C4-2B (cell line): Measurements from ENCODE around the gene RAB39B.

Experiments used
- H3K27ac ChIP-seq: fragments of 450-650 bp; 2 replicates; pipeline ENCODE4 v1.5.1; 2017
- CTCF ChIP-seq: fragments of 450-650 bp; conservative IDR thresholded peaks from 2 replicates; pipeline ENCODE4 v1.5.1; 2017; ENCODE audit warnings: mild to moderate bottlenecking
- ZFX ChIP-seq: fragments of 450-650 bp; IDR thresholded peaks from 2 replicates; pipeline ENCODE4 v1.6.1; 2017

Gene RAB39B

GRCh38 chrX:155215443-155216178 is 48.7 kb downstream of the RAB39B start:
- TF ChIP-seq CTCF = no peak
- no peak for TF ChIP-seq ZFX
- H3K27ac ChIP-seq = peak overlapping the region; percentile 91

DNA sequence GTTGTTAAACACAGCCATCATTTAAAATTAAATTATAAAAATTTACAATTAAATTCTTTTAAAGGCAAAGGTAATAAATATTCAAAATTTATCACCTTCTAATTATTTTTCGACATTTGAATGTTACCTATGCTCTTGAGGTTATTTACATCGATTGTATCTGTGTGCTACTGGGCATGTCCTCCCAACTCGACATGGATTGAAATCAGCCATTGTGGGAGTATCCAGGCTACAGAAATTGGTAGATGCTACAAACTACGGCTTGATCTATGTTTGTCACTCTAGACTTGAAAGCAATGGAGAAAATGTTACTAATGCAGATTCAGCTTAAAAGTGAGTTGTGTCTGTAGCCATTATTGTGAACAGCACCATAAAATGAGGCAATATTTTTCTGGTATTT is 50.6 kb downstream of the RAB39B start:
- H3K27ac ChIP-seq = no peak overlapping the region
- no peak for TF ChIP-seq ZFX
- no peak for TF ChIP-seq CTCF

- no peak for TF ChIP-seq CTCF
- TF ChIP-seq ZFX = no peak
- no peak overlapping the region for H3K27ac ChIP-seq
Measured at GRCh38 chrX:155211208-155211607, 53.1 kb downstream of the RAB39B start.
